HEK293 (cell line): ENCODE measurements around the gene HSPB8.

ENCODE experiments used
- CTCF ChIA-PET: fragments of 350-600 bp; formaldehyde crosslinking; extraction: SDS; loops from one replicate; lab custom pipeline; 2021; ENCODE audit warnings: antibody characterized with exemption; lab: Yijun Ruan, JAX
- POLR2A ChIA-PET: fragments of 300-600 bp; formaldehyde crosslinking; extraction: SDS; loops from one replicate; lab custom pipeline; 2020; ENCODE audit warnings: antibody characterized with exemption, inconsistent platforms; lab: Yijun Ruan, JAX
- H3K27ac ChIP-seq: fragments of 200-500 bp; sonication (Bioruptor generic); 2 replicates; pipeline ENCODE4 v1.5.1; 2014; ENCODE audit warnings: low read depth, low read length, control low read depth, inconsistent platforms; ENCODE audit errors: extremely low read depth
- H3K36me3 ChIP-seq, 2 experiments: fragments of 200-500 bp in 1 of 2; sonication (Bioruptor generic) in 1 of 2; 1 replicate in 1 of 2; 2 replicates in 1 of 2; pipeline ENCODE4 v1.5.1; 2014 to 2017; ENCODE audit warnings: inconsistent platforms in 2 of 2, low read length in 2 of 2; ENCODE audit not compliant: control insufficient read depth in 2 of 2, insufficient read depth in 1 of 2
- H3K4me1 ChIP-seq: fragments of 200-500 bp; sonication (Bioruptor generic); 2 replicates; pipeline ENCODE4 v1.5.1; 2014; ENCODE audit warnings: mild to moderate bottlenecking, low read length, inconsistent platforms; ENCODE audit not compliant: control insufficient read depth, insufficient read depth
- H3K4me3 ChIP-seq: 2 replicates; pipeline ENCODE4 v1.5.1; 2011; ENCODE audit warnings: low read depth, mild to moderate bottlenecking, control low read depth, low read length, moderate library complexity
- H3K9me3 ChIP-seq: fragments of 200-500 bp; sonication (Bioruptor generic); 2 replicates; pipeline ENCODE4 v1.5.1; 2014; ENCODE audit warnings: low read depth, low read length, inconsistent platforms; ENCODE audit not compliant: control insufficient read depth, insufficient read depth
- GFI1B ChIP-seq: fragments of 450-650 bp; formaldehyde crosslinking; IDR thresholded peaks from 2 replicates; pipeline ENCODE4 v1.5.1; 2016; ENCODE audit warnings: missing biosample characterization, missing genetic modification characterization
- GLIS1 ChIP-seq: fragments of 450-650 bp; formaldehyde crosslinking; IDR thresholded peaks from 2 replicates; pipeline ENCODE4 v1.5.1; 2016; ENCODE audit warnings: missing biosample characterization, missing genetic modification characterization
- MZF1 ChIP-seq: fragments of 450-650 bp; formaldehyde crosslinking; IDR thresholded peaks from 2 replicates; pipeline ENCODE4 v1.5.1; 2017; ENCODE audit warnings: missing biosample characterization, missing genetic modification characterization, borderline replicate concordance
- PBX3 ChIP-seq: sonication (generic); formaldehyde crosslinking; IDR thresholded peaks from 2 replicates; pipeline ENCODE4 v1.8.1; 2022; ENCODE audit warnings: mild to moderate bottlenecking, moderate library complexity, missing genetic modification reagents
- YY1 ChIP-seq: fragments of 450-650 bp; formaldehyde crosslinking; IDR thresholded peaks from 2 replicates; pipeline ENCODE4 v1.5.1; 2018; ENCODE audit warnings: missing biosample characterization, missing genetic modification characterization
- ZBTB44 ChIP-seq: fragments of 450-650 bp; IDR thresholded peaks from 2 replicates; pipeline ENCODE4 v1.5.1; 2018; ENCODE audit warnings: missing biosample characterization, mild to moderate bottlenecking, missing genetic modification characterization
- ZBTB49 ChIP-seq: fragments of 450-650 bp; formaldehyde crosslinking; IDR thresholded peaks from 2 replicates; pipeline ENCODE4 v1.5.1; 2016; ENCODE audit warnings: missing biosample characterization, missing genetic modification characterization, low read depth
- ZNF354C ChIP-seq: fragments of 450-650 bp; formaldehyde crosslinking; IDR thresholded peaks from 2 replicates; pipeline ENCODE4 v1.5.1; 2016; ENCODE audit warnings: missing biosample characterization, missing genetic modification characterization, low read depth, borderline replicate concordance
- ZNF529 ChIP-seq: fragments of 450-650 bp; formaldehyde crosslinking; IDR thresholded peaks from 2 replicates; pipeline ENCODE4 v1.5.1; 2017; ENCODE audit warnings: missing genetic modification characterization, missing biosample characterization; ENCODE audit not compliant: insufficient replicate concordance
- ZNF580 ChIP-seq: fragments of 450-650 bp; formaldehyde crosslinking; IDR thresholded peaks from 2 replicates; pipeline ENCODE4 v1.5.1; 2016; ENCODE audit warnings: missing biosample characterization, missing genetic modification characterization
- ZNF777 ChIP-seq: fragments of 450-650 bp; formaldehyde crosslinking; IDR thresholded peaks from 2 replicates; pipeline ENCODE4 v1.5.1; 2017; ENCODE audit warnings: missing biosample characterization, missing genetic modification characterization, borderline replicate concordance
- ZSCAN5A ChIP-seq: fragments of 450-650 bp; formaldehyde crosslinking; IDR thresholded peaks from 2 replicates; pipeline ENCODE4 v1.5.1; 2016; ENCODE audit warnings: missing biosample characterization, missing genetic modification characterization

HSPB8 gene

GRCh38 chr12:119176267-119177055 is 2.3 kb upstream of the HSPB8 start (continued):
- TF ChIP-seq ZNF580 (tag by site-specific recombination) (no peak), ZNF529 (no peak), PBX3 (CRISPR knock-in tag) (no peak), MZF1 (no peak), ZBTB44 (tag by site-specific recombination) (no peak), ZBTB49 (tag by site-specific recombination) (no peak), GFI1B (tag by site-specific recombination) (peak; percentile 82), ZNF777 (tag by site-specific recombination) (no peak), ZSCAN5A (tag by site-specific recombination) (no peak)

GRCh38 chr12:119177056-119177325 is 1.7 kb upstream of the HSPB8 start:
- no peaks in the 10 kb centered on the region; the same call in 1 of the 2 replicates for H3K4me1 ChIP-seq
- H3K36me3 ChIP-seq, result no peaks in the 10 kb centered on the region
- no peak overlapping the region for H3K4me3 ChIP-seq
- CTCF ChIA-PET, result no interaction called here
- POLR2A ChIA-PET, result no interaction called here
- H3K27ac ChIP-seq, result no peak overlapping the region
- no peak for TF ChIP-seq YY1
- no peaks in the 10 kb centered on the region for H3K9me3 ChIP-seq

GRCh38 chr12:119177724-119178380 is 879 bp upstream of the HSPB8 start:
- Histone ChIP-seq H3K9me3 (no peaks in the 10 kb centered on the region), H3K36me3 (no peaks in the 10 kb centered on the region), H3K27ac (no peak overlapping the region), H3K4me3 (no peak overlapping the region), H3K4me1 (no peaks in the 10 kb centered on the region; the same call in 1 of the 2 replicates)
- ChIA-PET CTCF (interaction anchor here (1.3 kb wide), 1 partner anchor 235 kb away, joined by 3 read pairs; no protein-coding TSS in a partner anchor), POLR2A (interaction anchor here (1.8 to 1.9 kb wide), 2 partner anchors 18 to 34 kb away, joined by 5 read pairs; no protein-coding TSS in a partner anchor)
- TF ChIP-seq GLIS1 (tag by site-specific recombination) (peak; percentile 36; the same call in 1 of the 2 replicates), ZNF354C (tag by site-specific recombination) (no peak)
